ENCODE data around the gene ABCC6. TPM values are rescaled to one million over a fixed set of nuclear protein-coding genes. Genes with fewer than 3 reads are reported as not detected.

The ABCC6 gene
- total and polyA plus RNA-seq, 4 donors = 50.6 to 162 (median 95.9) TPM

- peaks cover 0 to 3% (median 2%) of the 10 kb centered on the region in 4 donors for H3K36me3 ChIP-seq (ENCODE audit: control insufficient read depth in 4 of 4, insufficient read depth in 3 of 4, low read depth in 1 of 4, low read length in 3 of 4)
- 97% methylated on average over 11 of the region's 11 CpGs for WGBS
These were observed 82.2 kb downstream of the ABCC6 start for GRCh38 chr16:16141141-16141540.

GRCh38 chr16:16140537-16140936 is 82.8 kb downstream of the ABCC6 start:
- H3K9ac ChIP-seq (ENCODE audit: low read depth in 1 of 2, low read length in 2 of 2) = no peak overlapping the region
- no peak overlapping the region for H3K4me3 ChIP-seq (ENCODE audit: low read depth in 1 of 3, low read length in 3 of 3)
- H3K27ac ChIP-seq (ENCODE audit: low read depth in 1 of 2, low read length in 2 of 2) = no peak overlapping the region
- DNase-seq (ENCODE audit: low spot score) = no peak
- no peaks in the 10 kb centered on the region for H3K27me3 ChIP-seq (ENCODE audit: control insufficient read depth in 4 of 4, insufficient read depth in 4 of 4, low read length in 3 of 4)
- no peaks in the 10 kb centered on the region for H3K4me1 ChIP-seq (ENCODE audit: control insufficient read depth in 4 of 4, insufficient read depth in 4 of 4, low read length in 3 of 4)
- TF ChIP-seq SP1 (IDR thresholded peaks at IDR 0.05) (no peak), JUND (IDR thresholded peaks at IDR 0.05) (no peak), RAD21 (IDR thresholded peaks at IDR 0.05) (no peak), RXRA (IDR thresholded peaks at IDR 0.05) (no peak), YY1 (IDR thresholded peaks at IDR 0.05) (no peak), HNF4A (conservative IDR thresholded peaks at IDR 0.05) (no peak), FOXA2 (IDR thresholded peaks at IDR 0.05) (no peak), ATF3 (IDR thresholded peaks at IDR 0.05) (no peak), HNF4G (IDR thresholded peaks at IDR 0.05) (no peak), GABPA (IDR thresholded peaks at IDR 0.05 in 1 of 2, conservative IDR thresholded peaks at IDR 0.05 in 1 of 2) (no peak), FOXA1 (IDR thresholded peaks at IDR 0.05) (no peak), CTCF (IDR thresholded peaks at IDR 0.05; ENCODE audit: low read depth, low read length, missing input control) (no peak)
- WGBS = 95% methylated on average over 4 of the region's 4 CpGs
- H3K36me3 ChIP-seq (ENCODE audit: control insufficient read depth in 4 of 4, insufficient read depth in 3 of 4, low read depth in 1 of 4, low read length in 3 of 4) = peaks cover 0 to 3% (median 2%) of the 10 kb centered on the region in 4 donors
- no peaks in the 10 kb centered on the region for H3K9me3 ChIP-seq (ENCODE audit: control insufficient read depth in 4 of 4, low read length in 3 of 4)

More at GRCh38 chr16:16141141-16141540, 82.2 kb downstream of the ABCC6 start:
- H3K27me3 ChIP-seq (ENCODE audit: control insufficient read depth in 4 of 4, insufficient read depth in 4 of 4, low read length in 3 of 4) = no peaks in the 10 kb centered on the region
- no peak overlapping the region for H3K27ac ChIP-seq (ENCODE audit: low read depth in 1 of 2, low read length in 2 of 2)
- TF ChIP-seq ATF3 (IDR thresholded peaks at IDR 0.05) (no peak), FOXA2 (IDR thresholded peaks at IDR 0.05) (no peak), HNF4G (IDR thresholded peaks at IDR 0.05) (no peak), SP1 (IDR thresholded peaks at IDR 0.05) (no peak), GABPA (IDR thresholded peaks at IDR 0.05 in 1 of 2, conservative IDR thresholded peaks at IDR 0.05 in 1 of 2) (no peak), MAX (IDR thresholded peaks at IDR 0.05) (no peak), YY1 (IDR thresholded peaks at IDR 0.05) (no peak), FOXA1 (IDR thresholded peaks at IDR 0.05) (no peak)
- H3K4me3 ChIP-seq (ENCODE audit: low read depth in 1 of 3, low read length in 3 of 3) = no peak overlapping the region
- no peaks in the 10 kb centered on the region for H3K9me3 ChIP-seq (ENCODE audit: control insufficient read depth in 4 of 4, low read length in 3 of 4)
- H3K4me1 ChIP-seq (ENCODE audit: control insufficient read depth in 4 of 4, insufficient read depth in 4 of 4, low read length in 3 of 4) = peaks cover 0 to 2% (median 0%) of the 10 kb centered on the region in 4 donors
- no peak for DNase-seq (ENCODE audit: low spot score)
- H3K9ac ChIP-seq (ENCODE audit: low read depth in 1 of 2, low read length in 2 of 2) = no peak overlapping the region

GRCh38 chr16:16139806-16140205 is 83.5 kb downstream of the ABCC6 start:
- no peak for DNase-seq (ENCODE audit: low spot score)
- WGBS = 96% methylated on average over 7 of the region's 7 CpGs

More at GRCh38 chr16:16139806-16140205, 83.5 kb downstream of the ABCC6 start:
- H3K27ac ChIP-seq (ENCODE audit: low read depth in 1 of 2, low read length in 2 of 2) = no peak overlapping the region
- H3K4me3 ChIP-seq (ENCODE audit: low read depth in 1 of 3, low read length in 3 of 3) = no peak overlapping the region
- H3K27me3 ChIP-seq (ENCODE audit: control insufficient read depth in 4 of 4, insufficient read depth in 4 of 4, low read length in 3 of 4) = no peaks in the 10 kb centered on the region
- no peak overlapping the region for H3K9ac ChIP-seq (ENCODE audit: low read depth in 1 of 2, low read length in 2 of 2)
- no peaks in the 10 kb centered on the region for H3K9me3 ChIP-seq (ENCODE audit: control insufficient read depth in 4 of 4, low read length in 3 of 4)
- H3K36me3 ChIP-seq (ENCODE audit: control insufficient read depth in 4 of 4, insufficient read depth in 3 of 4, low read depth in 1 of 4, low read length in 3 of 4) = peaks cover 0 to 3% (median 2%) of the 10 kb centered on the region in 4 donors
- TF ChIP-seq JUND (IDR thresholded peaks at IDR 0.05) = no peak
- no peaks in the 10 kb centered on the region for H3K4me1 ChIP-seq (ENCODE audit: control insufficient read depth in 4 of 4, insufficient read depth in 4 of 4, low read length in 3 of 4)
